SK-N-DZ (cell line): ENCODE data around the gene FPGS.
"Not testable (repeated sequence)": the region's sequence is repeated elsewhere in the genome, so short reads cannot be mapped to it uniquely, and the experiment has no call there.

Source experiments
- DNase-seq: peaks from one replicate; pipeline ENCODE4 v3.0.0-alpha.2; 2015; ENCODE audit warnings: low spot score

The FPGS gene

GRCh38 chr9:127837346-127837745 lies 34.7 kb downstream of the FPGS start:
- DNase-seq, result no peak

- no peak for DNase-seq
Measured at GRCh38 chr9:127838375-127839078, 35.8 kb downstream of the FPGS start.

- no peak for DNase-seq
Measured at GRCh38 chr9:127841087-127841835, 38.6 kb downstream of the FPGS start.

DNA sequence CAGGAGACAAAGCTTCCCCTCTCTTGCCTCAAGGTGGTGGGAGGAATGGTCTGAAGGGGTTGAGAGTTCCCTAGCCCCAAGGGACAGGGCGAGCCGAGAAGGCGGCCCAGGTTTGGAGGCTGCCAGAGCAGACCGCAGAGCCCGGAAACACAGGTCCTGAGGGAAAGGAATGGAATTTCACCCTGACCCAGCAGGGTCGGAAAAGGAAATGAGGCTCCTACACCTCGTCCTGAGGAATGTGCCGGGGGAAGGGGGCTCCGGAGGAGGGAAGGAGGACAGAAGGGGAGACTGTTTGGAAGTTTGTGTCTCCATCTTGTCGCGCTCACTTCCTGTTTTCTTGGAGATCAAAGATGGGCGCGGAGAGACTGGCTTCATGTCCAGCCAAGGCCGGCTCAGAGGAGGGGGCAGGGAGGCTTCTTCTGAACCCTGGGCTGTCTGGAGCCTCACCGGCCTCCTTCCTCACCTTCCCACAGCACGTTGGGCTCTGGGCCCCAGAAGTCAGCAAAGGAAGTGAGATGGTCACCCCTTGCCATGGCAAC lies 42.2 kb downstream of the FPGS start:
- DNase-seq, result no peak

DNA sequence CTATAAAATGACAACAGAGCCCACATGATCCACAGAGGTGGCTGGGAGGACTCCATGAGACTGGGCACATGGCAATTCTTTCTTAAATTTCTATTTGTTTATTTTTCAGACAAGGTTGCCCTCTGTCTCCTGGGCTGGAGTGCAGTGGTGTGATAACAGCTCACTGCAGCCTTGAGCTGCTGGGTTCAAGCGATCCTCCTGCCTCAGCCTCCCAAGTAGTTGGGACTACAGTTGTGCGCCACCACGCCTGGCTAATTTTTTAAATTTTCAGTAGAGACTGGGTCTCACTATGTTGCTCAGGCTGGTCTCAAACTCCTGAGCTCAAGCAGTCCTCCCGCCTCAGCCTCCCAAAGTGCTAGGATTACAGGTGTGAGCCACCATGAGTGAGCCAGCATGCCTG lies 42.9 kb downstream of the FPGS start:
- DNase-seq, result not testable (repeated sequence)

GRCh38 chr9:127846443-127847177 lies 43.9 kb downstream of the FPGS start:
- DNase-seq, result peak; percentile 65

- peak; percentile 63 for DNase-seq
Measured at GRCh38 chr9:127847178-127847510, 44.5 kb downstream of the FPGS start.

DNA sequence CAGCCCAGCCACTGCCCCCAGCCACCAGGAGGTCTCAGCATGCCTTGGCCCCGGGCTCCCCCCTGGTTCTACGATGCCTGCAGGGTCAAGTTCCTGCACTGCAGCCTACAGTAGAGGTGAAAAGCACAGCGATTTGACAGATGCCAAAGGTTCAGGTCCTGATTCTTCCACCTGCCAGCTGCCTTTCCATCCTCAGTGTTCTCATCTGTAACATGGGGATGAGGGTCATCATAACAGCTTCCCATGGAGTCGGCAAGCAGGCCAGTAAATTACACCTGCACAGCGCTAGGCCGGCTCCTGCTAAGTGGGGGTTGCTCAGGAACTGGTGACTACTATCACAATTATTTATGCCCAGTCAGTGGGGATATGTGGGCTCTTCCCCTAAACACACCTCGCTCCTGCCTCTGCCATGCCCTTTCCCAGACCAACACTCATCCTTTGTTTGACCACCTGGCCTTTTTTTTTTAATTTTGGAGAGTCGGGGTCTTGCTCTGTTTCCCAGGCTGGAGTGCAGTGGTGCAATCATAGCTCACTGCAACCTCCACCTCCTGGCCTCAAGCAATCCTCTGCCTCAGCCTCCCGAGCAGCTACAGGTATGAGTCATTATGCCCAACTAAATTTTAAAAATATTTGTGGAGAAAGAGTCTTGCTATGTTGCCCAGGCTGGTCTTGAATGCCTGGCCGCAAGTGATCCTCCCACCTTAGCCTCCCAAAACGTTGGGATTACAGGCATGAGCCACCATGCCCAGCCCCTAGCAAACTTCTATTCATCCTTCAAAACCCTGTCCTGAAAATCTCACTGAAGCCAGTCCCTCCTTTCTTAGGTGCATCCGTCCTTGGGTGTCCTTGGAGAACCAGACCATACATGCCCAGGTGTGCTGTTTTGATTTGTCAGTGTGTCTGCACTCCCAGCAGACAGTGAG lies 45.4 kb downstream of the FPGS start:
- DNase-seq, result no peak

DNA sequence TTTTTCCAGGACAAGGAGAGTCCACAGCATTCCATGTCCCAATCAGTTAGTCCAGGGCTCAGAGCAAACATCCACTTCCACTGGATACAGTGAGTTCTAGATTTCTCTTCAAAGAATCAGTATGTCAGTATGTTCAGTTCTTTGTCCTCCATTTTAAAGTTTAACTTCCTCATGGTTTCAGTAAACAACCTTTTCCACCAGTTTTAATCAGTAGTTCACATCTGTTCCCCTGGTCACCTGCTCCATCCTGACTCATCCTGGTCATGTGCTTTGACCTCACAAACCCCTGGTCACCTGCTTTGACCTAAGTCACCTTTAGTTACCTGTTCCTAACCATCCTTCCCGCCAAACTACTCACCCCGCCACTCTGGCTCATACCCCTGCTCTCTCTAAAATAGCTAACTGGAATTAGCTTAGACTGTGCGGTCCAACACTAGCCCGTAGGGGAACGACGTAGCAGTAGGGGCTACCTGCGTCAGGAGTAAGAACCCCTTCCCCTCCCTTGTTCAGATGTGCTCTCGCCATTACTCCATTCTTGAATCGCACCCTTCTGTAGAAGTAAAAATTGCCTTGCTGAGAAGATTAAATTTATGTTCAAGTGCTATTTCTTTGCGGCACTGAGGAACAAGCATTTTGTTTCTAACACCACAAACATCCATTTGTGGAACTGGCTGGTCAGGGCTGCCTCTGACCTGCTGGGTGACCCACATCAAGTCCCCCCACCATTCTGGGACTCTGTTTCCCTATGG lies 46.2 kb downstream of the FPGS start:
- no peak for DNase-seq

- no peak for DNase-seq
Measured at GRCh38 chr9:127850286-127850830, 47.7 kb downstream of the FPGS start.

- DNase-seq, result no peak
Measured at GRCh38 chr9:127852829-127853228, 50.1 kb downstream of the FPGS start.

GRCh38 chr9:127853312-127854183 lies 50.9 kb downstream of the FPGS start:
- DNase-seq, result no peak

DNA sequence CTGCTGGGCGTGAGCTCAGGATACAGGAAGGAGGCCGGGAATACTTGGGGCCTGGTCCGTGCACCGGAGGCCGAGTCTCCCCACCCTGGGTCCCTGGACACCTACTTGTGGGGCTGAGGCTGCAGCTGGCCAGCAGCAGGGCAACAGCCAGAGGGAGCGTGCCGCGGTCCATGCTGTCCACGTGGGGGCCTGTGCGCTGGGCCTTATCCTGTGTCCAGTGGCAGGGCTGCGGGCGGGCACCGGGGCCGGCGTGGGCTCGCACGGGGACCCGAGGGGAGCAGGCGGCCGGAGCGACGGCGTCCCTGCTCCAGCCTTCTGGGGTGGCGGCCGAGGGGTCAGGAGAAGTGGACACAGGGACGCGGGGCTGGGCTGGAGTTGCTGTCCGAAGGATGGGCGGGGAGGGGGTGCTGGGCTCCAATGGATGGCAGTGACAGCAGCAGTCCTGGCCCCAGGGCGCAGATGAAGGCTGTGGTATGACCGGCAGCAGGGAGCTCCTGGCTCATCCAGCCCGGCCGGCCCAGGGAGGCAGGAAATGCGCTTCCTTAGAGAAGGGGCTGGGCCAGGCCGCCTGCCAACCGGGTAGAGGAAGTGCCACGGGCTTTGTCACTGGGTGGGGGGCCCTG lies 51.6 kb downstream of the FPGS start, which contains the start of gene ENG:
TSS of gene ENG (minus strand) at position 475 of the 623 bp plus-strand sequence. CDS start at position 172, 303 bp downstream.
- no peak for DNase-seq

DNA sequence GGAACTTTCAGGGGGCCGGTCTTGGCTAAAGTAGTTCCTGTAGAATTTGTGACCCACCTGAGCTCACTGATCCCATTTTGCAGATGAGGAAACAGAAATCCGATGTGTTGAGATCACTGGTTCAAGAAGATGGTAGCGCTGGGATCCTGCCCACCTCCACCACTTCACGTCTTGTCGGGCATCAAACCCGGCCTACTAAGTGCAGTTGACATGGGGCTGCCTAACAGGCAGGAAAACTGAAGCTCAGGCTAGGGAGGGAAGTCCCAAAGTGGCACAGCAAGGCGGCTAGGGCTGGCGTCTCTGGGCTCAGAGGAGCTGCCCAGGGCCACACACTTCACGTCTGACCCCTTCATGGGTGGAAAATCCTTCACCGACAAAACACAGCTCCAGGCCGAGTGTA lies 52.3 kb downstream of the FPGS start:
- no peak for DNase-seq

- DNase-seq, result no peak
Measured at GRCh38 chr9:127855522-127855921, 52.8 kb downstream of the FPGS start.

DNA sequence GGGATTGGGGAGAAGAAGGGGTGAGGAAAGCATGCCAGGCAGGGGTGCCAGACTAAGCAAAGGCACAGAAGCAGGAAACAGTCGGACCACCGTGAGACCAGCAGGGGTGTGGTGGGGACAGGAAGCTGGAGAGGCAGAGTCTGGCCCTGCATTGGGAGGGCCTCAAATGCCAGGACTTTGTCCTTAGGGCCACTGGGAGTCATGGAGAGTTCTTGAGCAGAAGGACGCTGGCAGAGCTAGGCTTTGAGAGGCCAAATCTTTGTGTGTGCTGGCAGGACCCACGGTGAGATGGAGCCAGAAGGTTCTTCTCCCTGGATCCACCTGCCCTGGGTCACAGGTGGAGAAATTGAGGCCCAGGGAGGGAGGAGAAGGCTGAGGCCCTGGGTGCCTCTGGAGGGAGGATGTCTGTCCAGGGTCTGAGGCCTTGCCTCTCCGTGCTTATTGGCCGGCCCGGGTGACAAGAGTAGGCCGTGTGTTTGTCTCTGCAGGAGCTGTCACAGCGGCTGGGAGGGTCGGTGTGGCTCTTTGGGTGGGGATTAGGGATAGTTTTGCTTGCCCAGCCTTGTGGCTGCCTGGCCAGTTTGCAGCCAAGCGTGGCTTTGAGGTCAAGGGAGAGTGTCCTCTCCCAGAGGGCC lies 53.5 kb downstream of the FPGS start:
- DNase-seq, result no peak

DNA sequence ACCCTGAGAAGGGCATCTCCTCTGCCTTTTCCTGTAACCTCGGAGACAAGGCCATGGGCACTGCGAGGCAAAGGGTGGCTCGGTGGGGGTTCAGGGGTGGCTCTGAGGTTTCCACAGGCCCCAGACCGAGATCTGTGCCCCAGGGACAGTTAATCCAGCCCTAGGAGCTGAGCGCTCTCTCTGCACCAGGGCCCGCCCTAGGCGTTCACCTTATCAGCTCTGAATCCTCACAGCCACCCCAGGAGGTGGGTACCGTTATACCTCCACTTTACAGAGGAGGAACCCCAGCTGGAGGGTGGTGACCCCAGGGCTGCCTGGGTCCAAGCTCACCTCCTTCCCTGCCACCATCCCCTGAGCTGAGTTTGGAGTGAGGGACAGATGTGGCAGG lies 54.0 kb downstream of the FPGS start:
- no peak for DNase-seq

DNA sequence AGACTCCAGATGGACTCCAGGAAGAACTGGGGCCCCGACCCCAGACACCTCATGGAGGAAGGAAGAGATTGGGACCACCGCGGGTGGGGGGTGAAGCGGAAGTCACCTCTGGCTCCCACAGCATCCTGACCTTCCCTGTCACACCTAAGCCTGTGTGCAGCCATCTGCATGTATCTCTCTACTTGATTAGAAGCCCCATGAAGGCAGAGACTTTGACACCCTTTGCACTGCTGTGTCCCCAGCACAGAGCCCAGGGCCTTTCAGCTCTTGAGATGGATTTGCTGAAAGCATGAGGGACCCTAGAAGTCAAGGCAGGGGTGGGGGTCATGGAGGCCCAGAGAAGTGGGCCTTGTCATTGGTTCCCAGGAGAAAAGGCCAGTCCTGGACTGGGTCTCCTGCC lies 54.6 kb downstream of the FPGS start:
- no peak for DNase-seq
